IMR-90 (cell line): ENCODE data around the gene ZNF614. TPM values are rescaled to one million over a fixed set of nuclear protein-coding genes. Genes with fewer than 3 reads are reported as not detected.

ENCODE experiments used
- ATAC-seq: fragments of 200-7000 bp; cut with Tn5 transposase; 2 replicates; pipeline ENCODE4 v1.9.1; 2020; ENCODE audit warnings: low read depth, mild to moderate bottlenecking, moderate library complexity
- Bru-seq: library from RNA; stranded (reverse); fragments of 400-500 nt; gene quantifications from one replicate; lab custom pipeline; 2021; lab: Mats Ljungman, UMichigan
- BruChase-seq, 2 experiments: library from RNA; stranded (reverse); fragments of 400-500 nt; gene quantifications; one replicate each; lab custom pipeline; 2021; lab: Mats Ljungman, UMichigan
- BruUV-seq: library from RNA; stranded (reverse); fragments of 400-500 nt; replicated peaks from 2 replicates; lab custom pipeline; 2021; lab: Mats Ljungman, UMichigan
- CTCF ChIA-PET: fragments of 300-600 bp; formaldehyde crosslinking; extraction: SDS; loops from one replicate; lab custom pipeline; 2021; ENCODE audit warnings: antibody characterized with exemption; lab: Yijun Ruan, JAX
- POLR2A ChIA-PET: fragments of 300-600 bp; sonication (Branson Sonifier 250); formaldehyde crosslinking; loops from one replicate; lab custom pipeline; 2022; ENCODE audit warnings: antibody characterized with exemption; ENCODE audit not compliant: unreplicated experiment; lab: Charles Lee
- DNase-seq: peaks from one replicate; pipeline ENCODE4 v3.0.0; 2013
- H2AFZ ChIP-seq: replicated peaks from 2 replicates; pipeline ENCODE3; 2013; ENCODE audit warnings: low read length, mild to moderate bottlenecking; ENCODE audit not compliant: poor library complexity
- H2AK5ac ChIP-seq: 2 replicates; pipeline ENCODE4 v1.6.1; 2013; ENCODE audit warnings: low read depth, low read length, inconsistent platforms
- H2AK9ac ChIP-seq: replicated peaks from 2 replicates; pipeline ENCODE3; 2013; ENCODE audit warnings: mild to moderate bottlenecking, low read depth, low read length, moderate library complexity; ENCODE audit not compliant: poor library complexity
- H2BK120ac ChIP-seq: 2 replicates; pipeline ENCODE4 v1.6.1; 2013; ENCODE audit warnings: low read depth, low read length, inconsistent platforms
- H2BK15ac ChIP-seq: 3 replicates; pipeline ENCODE4 v1.6.1; 2013; ENCODE audit warnings: low read depth, low read length, inconsistent platforms
- H2BK20ac ChIP-seq: 2 replicates; pipeline ENCODE4 v1.6.1; 2013; ENCODE audit warnings: low read depth, mild to moderate bottlenecking, inconsistent platforms, low read length, moderate library complexity
- H2BK5ac ChIP-seq: 2 replicates; pipeline ENCODE4 v1.6.1; 2013; ENCODE audit warnings: mild to moderate bottlenecking, low read depth, low read length, inconsistent platforms; ENCODE audit not compliant: poor library complexity, severe bottlenecking
- H3K14ac ChIP-seq: replicated peaks from 2 replicates; pipeline ENCODE4 v1.6.1; 2013; ENCODE audit warnings: low read depth, low read length, inconsistent platforms
- H3K18ac ChIP-seq: 2 replicates; pipeline ENCODE4 v1.6.1; 2013; ENCODE audit warnings: low read depth, low read length, control low read depth
- H3K23ac ChIP-seq: 2 replicates; pipeline ENCODE4 v1.6.1; 2013; ENCODE audit warnings: low read depth, low read length, inconsistent platforms
- H3K27ac ChIP-seq: 2 replicates; pipeline ENCODE4 v1.5.1; 2013; ENCODE audit warnings: mild to moderate bottlenecking, control low read depth, low read length; ENCODE audit not compliant: insufficient read depth
- H3K27me3 ChIP-seq: 2 replicates; pipeline ENCODE4 v1.6.1; 2013; ENCODE audit warnings: low read length; ENCODE audit not compliant: control insufficient read depth, insufficient read depth
- H3K36me3 ChIP-seq: 2 replicates; pipeline ENCODE4 v1.6.1; 2013; ENCODE audit warnings: low read length, mixed read lengths; ENCODE audit not compliant: control insufficient read depth, insufficient read depth
- H3K4ac ChIP-seq: 2 replicates; pipeline ENCODE4 v1.6.1; 2013; ENCODE audit warnings: low read depth, low read length, inconsistent platforms
- H3K4me1 ChIP-seq: 2 replicates; pipeline ENCODE4 v1.6.1; 2013; ENCODE audit warnings: low read length, mixed read lengths; ENCODE audit not compliant: control insufficient read depth, insufficient read depth
- H3K4me2 ChIP-seq: 2 replicates; pipeline ENCODE4 v1.6.1; 2013; ENCODE audit warnings: low read depth, mild to moderate bottlenecking, control low read depth, low read length, moderate library complexity
- H3K4me3 ChIP-seq: 2 replicates; pipeline ENCODE4 v1.5.1; 2013; ENCODE audit warnings: low read depth, mild to moderate bottlenecking, control low read depth, low read length, moderate library complexity; ENCODE audit not compliant: insufficient read depth
- H3K56ac ChIP-seq: 2 replicates; pipeline ENCODE4 v1.6.1; 2013; ENCODE audit warnings: low read length, inconsistent platforms; ENCODE audit not compliant: insufficient read depth; ENCODE audit errors: extremely low read depth
- H3K79me1 ChIP-seq, 2 experiments: 2 replicates each; pipeline ENCODE4 v1.6.1; 2013; ENCODE audit warnings: low read length in 2 of 2, inconsistent platforms in 1 of 2, low read depth in 1 of 2
- H3K9ac ChIP-seq: 2 replicates; pipeline ENCODE4 v1.6.1; 2013; ENCODE audit warnings: low read depth, low read length, control low read depth
- H3K9me1 ChIP-seq: 2 replicates; pipeline ENCODE4 v1.6.1; 2013; ENCODE audit warnings: low read length, inconsistent platforms; ENCODE audit not compliant: insufficient read depth
- H3K9me3 ChIP-seq: 2 replicates; pipeline ENCODE4 v1.6.1; 2013; ENCODE audit warnings: low read length; ENCODE audit not compliant: control insufficient read depth, insufficient read depth
- H4K20me1 ChIP-seq: 2 replicates; pipeline ENCODE4 v1.6.1; 2013; ENCODE audit warnings: low read length, inconsistent platforms; ENCODE audit not compliant: insufficient read depth
- H4K5ac ChIP-seq: 2 replicates; pipeline ENCODE4 v1.6.1; 2013; ENCODE audit warnings: mild to moderate bottlenecking, low read depth, low read length, control low read depth
- H4K8ac ChIP-seq, 2 experiments: 2 replicates each; pipeline ENCODE4 v1.6.1; 2013; ENCODE audit warnings: low read depth in 2 of 2, low read length in 2 of 2, control low read depth in 1 of 2, inconsistent platforms in 1 of 2
- H4K91ac ChIP-seq: 2 replicates; pipeline ENCODE4 v1.6.1; 2013; ENCODE audit warnings: low read depth, low read length, inconsistent platforms; ENCODE audit not compliant: insufficient read depth
- CEBPB ChIP-seq: IDR thresholded peaks from 2 replicates; pipeline ENCODE4 v1.6.1; 2012; ENCODE audit warnings: low read depth, low read length, improper control_type of control experiment
- FOS ChIP-seq: fragments of 150-350 bp; IDR thresholded peaks from 2 replicates; pipeline ENCODE4 v1.6.1; 2016; ENCODE audit warnings: low read depth, low read length
- MXI1 ChIP-seq: IDR thresholded peaks from 2 replicates; pipeline ENCODE4 v1.6.1; 2012; ENCODE audit warnings: low read depth, mild to moderate bottlenecking, low read length, moderate library complexity, borderline replicate concordance
- POLR2A ChIP-seq: IDR thresholded peaks from 2 replicates; pipeline ENCODE4 v1.6.1; 2012; ENCODE audit warnings: mild to moderate bottlenecking, low read depth, low read length
- RCOR1 ChIP-seq: IDR thresholded peaks from 2 replicates; pipeline ENCODE4 v1.6.1; 2012; ENCODE audit warnings: mild to moderate bottlenecking, low read length, improper control_type of control experiment; ENCODE audit not compliant: insufficient replicate concordance
- SMC3 ChIP-seq: fragments of 150-350 bp; IDR thresholded peaks from 2 replicates; pipeline ENCODE4 v1.6.1; 2016; ENCODE audit warnings: low read depth, mild to moderate bottlenecking, antibody characterized with exemption, low read length, moderate library complexity
- WGBS, 2 experiments: methylation state at CpG; one replicate each; pipeline versions ENCODE4 v1.1.5 to v1.1.7; 2013; ENCODE audit warnings: missing lambda C conversion rate in 2 of 2; ENCODE audit not compliant: insufficient read length in 1 of 2; ENCODE audit errors: extremely low coverage in 2 of 2; 5-methylcytosine and 5-hydroxymethylcytosine counted together
- dilution Hi-C: fragments of 300-500 bp; cut with HindIII; formaldehyde crosslinking; loops from one replicate; pipeline ENCODE4 v1.14.3; 2018; ENCODE audit warnings: low sequenced_read_pairs; ENCODE audit not compliant: unreplicated experiment
- in situ Hi-C: fragments of 300-500 bp; cut with MboI; formaldehyde crosslinking; loops from 3 replicates; pipeline ENCODE4 v1.14.3; 2019; ENCODE audit warnings: low sequenced_read_pairs, inconsistent platforms, mixed read lengths
- intact Hi-C: fragments of 100-400 bp; cut with micrococcal nuclease; formaldehyde crosslinking; loops from 2 replicates; pipeline ENCODE4 v1.10.0; 2022
- long read RNA-seq: library from polyadenylated mRNA; unstranded; transcript quantifications from one replicate; pipeline ENCODE4 v2.0.0, GENCODE V29; 2021; ENCODE audit not compliant: unreplicated experiment
- polyA plus RNA-seq, 3 experiments: library from polyadenylated mRNA; depleted of rRNA; stranded (reverse); fragments of >200 nt; gene quantifications; 2 replicates each; pipeline ENCODE4 v1.2.3, GENCODE V29; 2012; ENCODE audit warnings: low replicate concordance in 1 of 3
- total RNA-seq: library from RNA; depleted of rRNA; stranded (reverse); fragments of >200 nt; gene quantifications from 2 replicates; pipeline ENCODE4 v1.2.3, GENCODE V29; 2012; rRNA removed

The ZNF614 gene
- total RNA-seq (12.4 and 13.9 TPM in 2 replicates), polyA plus RNA-seq (2012; rRNA removed) (2.5 and 3.4 TPM in 2 replicates), Bru-seq, nascent RNA (percentile 67 among the genes with signal in this experiment), BruChase-seq, experiment 1, labeled RNA remaining after a 6-hour chase (percentile 54 among the genes with signal in this experiment), BruChase-seq, experiment 2, labeled RNA remaining after a 2-hour chase (percentile 67 among the genes with signal in this experiment)
- 0.58 and 0.68 TPM in 2 replicates for polyA plus RNA-seq (2012; cell fraction: cytosol; rRNA removed)
- polyA plus RNA-seq (2012; cell fraction: nucleus; rRNA removed; ENCODE audit: low replicate concordance), result 0.51 and 4.0 TPM in 2 replicates
- long read RNA-seq, full-length matches to known transcripts, result 4 of 5 reads
- long read RNA-seq, partial matches to known transcripts, result 0 of 5 reads
- long read RNA-seq, other reads (novel, unspliced or antisense), result 1 of 5 reads

GRCh38 chr19:52028027-52028779 lies at the start of gene ZNF614:
Gene ZNF614, minus strand, starts transcription at chr19:52028379. Its CDS starts 2,634 bp downstream, at chr19:52025745.
- peak within 1 kb of the TSS; percentile 95 for H3K14ac ChIP-seq
- H2BK20ac ChIP-seq, result peak within 1 kb of the TSS; percentile 25; the same call in 1 of the 2 replicates
- in situ Hi-C loops, result no loop called here
- H3K9me1 ChIP-seq, result no peaks in the 10 kb centered on the region
- H4K20me1 ChIP-seq, result no peaks in the 10 kb centered on the region
- H2AK5ac ChIP-seq, result peak within 1 kb of the TSS; percentile 24; the same call in 1 of the 2 replicates
- peak within 1 kb of the TSS; percentile 75 for H2BK120ac ChIP-seq
- H3K4ac ChIP-seq, result peak within 1 kb of the TSS; percentile 94
- H3K27ac ChIP-seq, result peak within 1 kb of the TSS; percentile 92
- H2BK15ac ChIP-seq, result peak within 1 kb of the TSS; percentile 37; the same call in 1 of the 3 replicates
- H3K27me3 ChIP-seq, result no peaks in the 10 kb centered on the region
- ATAC-seq (peak; percentile 96), DNase-seq (peak; percentile 86)
- H3K9ac ChIP-seq, result peak within 1 kb of the TSS; percentile 93
- peak within 1 kb of the TSS; percentile 91 for H2AK9ac ChIP-seq
- dilution Hi-C loops, result no loop called here
- TF ChIP-seq POLR2A, result peak; percentile 93
- TF ChIP-seq MXI1, result peak; percentile 63; the same call in 1 of the 2 replicates
- TF ChIP-seq FOS, result peak; percentile 42
- no peak for TF ChIP-seq SMC3
- no peak for TF ChIP-seq CEBPB
- TF ChIP-seq RCOR1, result no peak
- peak within 1 kb of the TSS; percentile 91 for H2BK5ac ChIP-seq
- H3K23ac ChIP-seq, result peak within 1 kb of the TSS; percentile 96
- intact Hi-C loops, result no loop called here
- peak within 1 kb of the TSS; percentile 78 for H4K5ac ChIP-seq
- CTCF ChIA-PET, result no interaction called here
- BruUV-seq, result TSS peak; percentile 37
- POLR2A ChIA-PET, result interaction anchor here (1.0 kb wide), 1 partner anchor 20 kb away, joined by 3 read pairs; no protein-coding TSS in a partner anchor
- H4K8ac ChIP-seq, result peak within 1 kb of the TSS; percentile 30 to 96
- H3K79me1 ChIP-seq, result peaks cover 12 to 19% of the 10 kb centered on the region in 2 experiments
- peak within 1 kb of the TSS; percentile 89 for H4K91ac ChIP-seq
- peak within 1 kb of the TSS; percentile 88 for H3K4me3 ChIP-seq
- peaks cover 18% of the 10 kb centered on the region for H3K9me3 ChIP-seq
- peaks cover 4% of the 10 kb centered on the region; the same call in 1 of the 2 replicates for H3K4me1 ChIP-seq
- peak within 1 kb of the TSS; percentile 82 for H3K18ac ChIP-seq
- H3K36me3 ChIP-seq, result peaks cover 13% of the 10 kb centered on the region
- H3K4me2 ChIP-seq, result peak within 1 kb of the TSS; percentile 94
- H3K56ac ChIP-seq, result peak within 1 kb of the TSS; percentile 77
- peak within 1 kb of the TSS; percentile 96 for H2AFZ ChIP-seq
- 0% methylated on average over 39 of the region's 53 CpGs; no CpG with 5 or more reads in 1 of the 2 experiments for WGBS, 2 experiments
